Spleen (tissue), 7 donors: ENCODE results near the gene SLC13A3.

ENCODE experiments used
- CTCF ChIP-seq, 11 experiments: fragments of 200-600 bp in 7 of 11; fragments of 450-650 bp in 4 of 11; sonication (generic) in 4 of 11; IDR thresholded peaks in 8 of 11; conservative IDR thresholded peaks in 3 of 11; 1 replicate in 7 of 11; 2 replicates in 4 of 11; pipeline versions ENCODE4 v1.4.0 to v1.8.0; 2016 to 2021; ENCODE audit warnings: antibody characterized with exemption in 11 of 11, inconsistent platforms in 4 of 11, mild to moderate bottlenecking in 1 of 11
- POLR2A ChIP-seq, 3 donors: fragments of 450-650 bp; IDR thresholded peaks; one replicate each; pipeline ENCODE4 v1.5.1; 2017; ENCODE audit warnings: antibody characterized with exemption in 3 of 3, mild to moderate bottlenecking in 1 of 3
- donor health status: DM: no; HTN: no; CAD: no; lungs with moderate emphysema.
- donor health status: DM: no; HTN: no; CAD: no.
- donor health status: DM: no; HTN: no; CAD: no.

GRCh38 chr20:46641424-46641823 lies 9.8 kb downstream of the SLC13A3 start:
- TF ChIP-seq CTCF (IDR thresholded peaks at IDR 0.05 in 8 of 11, conservative IDR thresholded peaks at IDR 0.05 in 3 of 11): no peak
- TF ChIP-seq POLR2A (IDR thresholded peaks at IDR 0.05): no peak
